Suppressor macrophage treated with lipopolysaccharide for 4 hours (primary cell): ENCODE data around the gene CRYBA2.

Source experiments
- DNase-seq: peaks from one replicate; pipeline ENCODE4 v3.0.0-alpha.2; 2020

The CRYBA2 gene

GRCh38 chr2:218998414-218999002 is 5.3 kb upstream of the CRYBA2 start:
- DNase-seq: no peak

GRCh38 chr2:218997731-218998130 is 4.5 kb upstream of the CRYBA2 start:
- DNase-seq: no peak

GRCh38 chr2:218996937-218997336 is 3.7 kb upstream of the CRYBA2 start:
- no peak for DNase-seq

- peak; percentile 89 for DNase-seq
These were observed 2.9 kb upstream of the CRYBA2 start for GRCh38 chr2:218995972-218996711.

GRCh38 chr2:218995561-218995960 is 2.3 kb upstream of the CRYBA2 start:
- no peak for DNase-seq

GRCh38 chr2:218992703-218993344 is 398 bp downstream of the CRYBA2 start:
- DNase-seq: no peak

GRCh38 chr2:218992196-218992595 is 1.0 kb downstream of the CRYBA2 start:
- DNase-seq: no peak

GRCh38 chr2:218991674-218992168 is 1.5 kb downstream of the CRYBA2 start:
- no peak for DNase-seq

GRCh38 chr2:218990612-218991011 is 2.6 kb downstream of the CRYBA2 start:
- DNase-seq: no peak

- no peak for DNase-seq
These were observed 3.2 kb downstream of the CRYBA2 start for GRCh38 chr2:218990052-218990451.

- no peak for DNase-seq
These were observed 4.6 kb downstream of the CRYBA2 start for GRCh38 chr2:218988650-218989049.

- no peak for DNase-seq
These were observed 5.1 kb downstream of the CRYBA2 start for GRCh38 chr2:218988164-218988563.

- no peak for DNase-seq
These were observed 7.0 kb downstream of the CRYBA2 start for GRCh38 chr2:218986148-218986761.

GRCh38 chr2:218985325-218986091 is 7.7 kb downstream of the CRYBA2 start:
- DNase-seq: no peak

- DNase-seq: no peak
These were observed 8.2 kb downstream of the CRYBA2 start, which contains the start of gene FEV for GRCh38 chr2:218985021-218985324. FEV (minus strand) TSS chr2:218985184; CDS start chr2:218985075, 109 bp downstream.

- DNase-seq: no peak
These were observed 8.8 kb downstream of the CRYBA2 start for GRCh38 chr2:218984239-218985020.

GRCh38 chr2:218983934-218984238 is 9.3 kb downstream of the CRYBA2 start:
- no peak for DNase-seq

- no peak for DNase-seq
These were observed 9.8 kb downstream of the CRYBA2 start for GRCh38 chr2:218983263-218983933.

- DNase-seq: no peak
These were observed 10.5 kb downstream of the CRYBA2 start for GRCh38 chr2:218982586-218983262.

GRCh38 chr2:218981881-218982585 is 11.2 kb downstream of the CRYBA2 start:
- DNase-seq: peak; percentile 11
